ENCODE results near the gene ZNF583. TPM values are rescaled to one million over a fixed set of nuclear protein-coding genes. Genes with fewer than 3 reads are reported as not detected.

ZNF583 gene
- total and polyA plus RNA-seq, 2 of the 13 experiments (the other 11 are each of a cell fraction or from before 2014, with no cell fraction given) = 0.65 to 5.3 TPM

- 0 out of 2 replicates have a peak, but pooled peaks have one; percentile 19 for TF ChIP-seq ZNF614 (CRISPR knock-in tag; IDR thresholded peaks at IDR 0.05; ENCODE audit: borderline replicate concordance)
- TF ChIP-seq ZBTB14 (CRISPR knock-in tag; IDR thresholded peaks at IDR 0.05) = no peak
- no peak for TF ChIP-seq EP300 (IDR thresholded peaks at IDR 0.05; ENCODE audit: low read depth in 2 of 2, low read length in 2 of 2)
- no peak for TF ChIP-seq EP300 (CRISPR knock-in tag; IDR thresholded peaks at IDR 0.05; ENCODE audit: borderline replicate concordance)
- 0 out of 2 replicates have a peak, but pooled peaks have one; percentile 51 for TF ChIP-seq ZNF552 (CRISPR knock-in tag; IDR thresholded peaks at IDR 0.05; ENCODE audit: borderline replicate concordance)
- no peak for TF ChIP-seq RARA (CRISPR knock-in tag; IDR thresholded peaks at IDR 0.05)
- 0 out of 2 replicates have a peak, but pooled peaks have one; percentile 60 for TF ChIP-seq ZNF841 (CRISPR knock-in tag; IDR thresholded peaks at IDR 0.05; ENCODE audit: borderline replicate concordance)
- TF ChIP-seq, protein P1, sequence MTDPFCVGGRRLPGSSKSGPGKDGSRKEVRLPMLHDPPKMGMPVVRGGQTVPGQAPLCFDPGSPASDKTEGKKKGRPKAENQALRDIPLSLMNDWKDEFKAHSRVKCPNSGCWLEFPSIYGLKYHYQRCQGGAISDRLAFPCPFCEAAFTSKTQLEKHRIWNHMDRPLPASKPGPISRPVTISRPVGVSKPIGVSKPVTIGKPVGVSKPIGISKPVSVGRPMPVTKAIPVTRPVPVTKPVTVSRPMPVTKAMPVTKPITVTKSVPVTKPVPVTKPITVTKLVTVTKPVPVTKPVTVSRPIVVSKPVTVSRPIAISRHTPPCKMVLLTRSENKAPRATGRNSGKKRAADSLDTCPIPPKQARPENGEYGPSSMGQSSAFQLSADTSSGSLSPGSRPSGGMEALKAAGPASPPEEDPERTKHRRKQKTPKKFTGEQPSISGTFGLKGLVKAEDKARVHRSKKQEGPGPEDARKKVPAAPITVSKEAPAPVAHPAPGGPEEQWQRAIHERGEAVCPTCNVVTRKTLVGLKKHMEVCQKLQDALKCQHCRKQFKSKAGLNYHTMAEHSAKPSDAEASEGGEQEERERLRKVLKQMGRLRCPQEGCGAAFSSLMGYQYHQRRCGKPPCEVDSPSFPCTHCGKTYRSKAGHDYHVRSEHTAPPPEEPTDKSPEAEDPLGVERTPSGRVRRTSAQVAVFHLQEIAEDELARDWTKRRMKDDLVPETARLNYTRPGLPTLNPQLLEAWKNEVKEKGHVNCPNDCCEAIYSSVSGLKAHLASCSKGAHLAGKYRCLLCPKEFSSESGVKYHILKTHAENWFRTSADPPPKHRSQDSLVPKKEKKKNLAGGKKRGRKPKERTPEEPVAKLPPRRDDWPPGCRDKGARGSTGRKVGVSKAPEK (CRISPR knock-in tag; IDR thresholded peaks at IDR 0.05; ENCODE audit: borderline replicate concordance) = no peak
- TF ChIP-seq POGZ (CRISPR knock-in tag; IDR thresholded peaks at IDR 0.05) = peak; percentile 72
- TF ChIP-seq MXD1 (CRISPR knock-in tag; IDR thresholded peaks at IDR 0.05) = peak; percentile 39
- TF ChIP-seq, protein P2, sequence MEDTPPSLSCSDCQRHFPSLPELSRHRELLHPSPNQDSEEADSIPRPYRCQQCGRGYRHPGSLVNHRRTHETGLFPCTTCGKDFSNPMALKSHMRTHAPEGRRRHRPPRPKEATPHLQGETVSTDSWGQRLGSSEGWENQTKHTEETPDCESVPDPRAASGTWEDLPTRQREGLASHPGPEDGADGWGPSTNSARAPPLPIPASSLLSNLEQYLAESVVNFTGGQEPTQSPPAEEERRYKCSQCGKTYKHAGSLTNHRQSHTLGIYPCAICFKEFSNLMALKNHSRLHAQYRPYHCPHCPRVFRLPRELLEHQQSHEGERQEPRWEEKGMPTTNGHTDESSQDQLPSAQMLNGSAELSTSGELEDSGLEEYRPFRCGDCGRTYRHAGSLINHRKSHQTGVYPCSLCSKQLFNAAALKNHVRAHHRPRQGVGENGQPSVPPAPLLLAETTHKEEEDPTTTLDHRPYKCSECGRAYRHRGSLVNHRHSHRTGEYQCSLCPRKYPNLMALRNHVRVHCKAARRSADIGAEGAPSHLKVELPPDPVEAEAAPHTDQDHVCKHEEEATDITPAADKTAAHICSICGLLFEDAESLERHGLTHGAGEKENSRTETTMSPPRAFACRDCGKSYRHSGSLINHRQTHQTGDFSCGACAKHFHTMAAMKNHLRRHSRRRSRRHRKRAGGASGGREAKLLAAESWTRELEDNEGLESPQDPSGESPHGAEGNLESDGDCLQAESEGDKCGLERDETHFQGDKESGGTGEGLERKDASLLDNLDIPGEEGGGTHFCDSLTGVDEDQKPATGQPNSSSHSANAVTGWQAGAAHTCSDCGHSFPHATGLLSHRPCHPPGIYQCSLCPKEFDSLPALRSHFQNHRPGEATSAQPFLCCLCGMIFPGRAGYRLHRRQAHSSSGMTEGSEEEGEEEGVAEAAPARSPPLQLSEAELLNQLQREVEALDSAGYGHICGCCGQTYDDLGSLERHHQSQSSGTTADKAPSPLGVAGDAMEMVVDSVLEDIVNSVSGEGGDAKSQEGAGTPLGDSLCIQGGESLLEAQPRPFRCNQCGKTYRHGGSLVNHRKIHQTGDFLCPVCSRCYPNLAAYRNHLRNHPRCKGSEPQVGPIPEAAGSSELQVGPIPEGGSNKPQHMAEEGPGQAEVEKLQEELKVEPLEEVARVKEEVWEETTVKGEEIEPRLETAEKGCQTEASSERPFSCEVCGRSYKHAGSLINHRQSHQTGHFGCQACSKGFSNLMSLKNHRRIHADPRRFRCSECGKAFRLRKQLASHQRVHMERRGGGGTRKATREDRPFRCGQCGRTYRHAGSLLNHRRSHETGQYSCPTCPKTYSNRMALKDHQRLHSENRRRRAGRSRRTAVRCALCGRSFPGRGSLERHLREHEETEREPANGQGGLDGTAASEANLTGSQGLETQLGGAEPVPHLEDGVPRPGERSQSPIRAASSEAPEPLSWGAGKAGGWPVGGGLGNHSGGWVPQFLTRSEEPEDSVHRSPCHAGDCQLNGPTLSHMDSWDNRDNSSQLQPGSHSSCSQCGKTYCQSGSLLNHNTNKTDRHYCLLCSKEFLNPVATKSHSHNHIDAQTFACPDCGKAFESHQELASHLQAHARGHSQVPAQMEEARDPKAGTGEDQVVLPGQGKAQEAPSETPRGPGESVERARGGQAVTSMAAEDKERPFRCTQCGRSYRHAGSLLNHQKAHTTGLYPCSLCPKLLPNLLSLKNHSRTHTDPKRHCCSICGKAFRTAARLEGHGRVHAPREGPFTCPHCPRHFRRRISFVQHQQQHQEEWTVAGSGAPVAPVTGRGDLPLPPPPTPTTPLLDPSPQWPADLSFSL (CRISPR knock-in tag; IDR thresholded peaks at IDR 0.05) = no peak
- TF ChIP-seq, protein P3, sequence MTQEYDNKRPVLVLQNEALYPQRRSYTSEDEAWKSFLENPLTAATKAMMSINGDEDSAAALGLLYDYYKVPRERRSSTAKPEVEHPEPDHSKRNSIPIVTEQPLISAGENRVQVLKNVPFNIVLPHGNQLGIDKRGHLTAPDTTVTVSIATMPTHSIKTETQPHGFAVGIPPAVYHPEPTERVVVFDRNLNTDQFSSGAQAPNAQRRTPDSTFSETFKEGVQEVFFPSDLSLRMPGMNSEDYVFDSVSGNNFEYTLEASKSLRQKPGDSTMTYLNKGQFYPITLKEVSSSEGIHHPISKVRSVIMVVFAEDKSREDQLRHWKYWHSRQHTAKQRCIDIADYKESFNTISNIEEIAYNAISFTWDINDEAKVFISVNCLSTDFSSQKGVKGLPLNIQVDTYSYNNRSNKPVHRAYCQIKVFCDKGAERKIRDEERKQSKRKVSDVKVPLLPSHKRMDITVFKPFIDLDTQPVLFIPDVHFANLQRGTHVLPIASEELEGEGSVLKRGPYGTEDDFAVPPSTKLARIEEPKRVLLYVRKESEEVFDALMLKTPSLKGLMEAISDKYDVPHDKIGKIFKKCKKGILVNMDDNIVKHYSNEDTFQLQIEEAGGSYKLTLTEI (CRISPR knock-in tag; conservative IDR thresholded peaks at IDR 0.05) = no peak
- peak; percentile 58; the same call in 1 of the 2 replicates for TF ChIP-seq HOXA3 (CRISPR knock-in tag; IDR thresholded peaks at IDR 0.05)
- peak; percentile 43 for TF ChIP-seq ASH2L (IDR thresholded peaks at IDR 0.05; ENCODE audit: insufficient read length, low read depth, low read length)
Measured at GRCh38 chr19:56367829-56368711, 36.1 kb upstream of the ZNF583 start (continued).

Data from HepG2 (cell line).